Ovary (tissue), 3 donors: ENCODE results near the gene LAPTM5.

Experiments used
- EP300 ChIP-seq: sonication (generic); formaldehyde crosslinking; IDR thresholded peaks from one replicate; pipeline ENCODE4 v1.6.1; 2017; ENCODE audit warnings: antibody characterized with exemption
- POLR2A ChIP-seq: fragments of 450-650 bp; IDR thresholded peaks from one replicate; pipeline ENCODE4 v1.6.1; 2017; ENCODE audit warnings: antibody characterized with exemption, mild to moderate bottlenecking, moderate library complexity
- TF ChIP-seq, protein P1 (sequence below), 3 donors: fragments of 450-650 bp in 2 of 3; fragments of 200-600 bp in 1 of 3; IDR thresholded peaks; one replicate each; pipeline versions ENCODE4 v1.5.1 to v1.8.0; 2016 to 2022; ENCODE audit warnings: antibody characterized with exemption in 3 of 3, mild to moderate bottlenecking in 1 of 3
- donor health status: DM: no; HTN: no; CAD: no.

DNA sequence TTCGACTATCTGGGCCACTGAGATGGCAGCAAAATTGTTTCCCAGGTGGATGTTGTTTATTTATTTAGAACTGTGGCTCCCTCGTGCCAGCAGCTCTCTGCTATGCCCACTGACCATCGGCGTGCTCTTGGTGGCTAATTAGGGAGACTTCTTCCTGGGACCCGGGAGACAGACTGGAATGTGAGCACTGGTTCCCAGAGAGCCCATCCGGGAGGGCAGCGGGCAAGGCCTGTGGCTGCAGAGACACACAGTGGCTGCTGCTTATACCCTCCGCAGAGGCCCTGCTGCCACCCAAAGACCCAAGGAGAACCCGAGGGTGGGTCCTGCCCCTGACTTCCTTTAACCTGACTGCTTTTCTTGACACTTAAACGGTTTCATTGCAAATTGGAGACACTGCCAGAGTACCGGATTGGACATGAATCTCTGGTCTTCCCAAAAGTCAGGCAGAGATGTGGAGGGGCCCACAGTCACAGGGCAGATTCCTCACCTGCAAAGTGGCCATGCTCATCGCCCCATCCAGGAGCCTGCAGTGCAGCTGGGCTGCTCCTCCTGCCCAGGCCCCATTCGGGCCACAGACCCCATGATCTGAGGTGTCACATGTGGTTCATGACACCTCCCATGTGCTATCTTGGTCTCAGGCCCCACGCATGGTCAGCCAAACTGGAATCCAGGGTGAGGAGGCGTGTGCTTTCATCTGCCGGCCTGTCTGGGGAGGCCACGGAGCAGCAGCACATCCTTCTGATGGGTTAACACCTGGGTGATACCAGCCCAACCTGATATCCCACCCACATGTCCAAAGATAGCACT lies 28.5 kb downstream of the LAPTM5 start:
- TF ChIP-seq, protein P1, sequence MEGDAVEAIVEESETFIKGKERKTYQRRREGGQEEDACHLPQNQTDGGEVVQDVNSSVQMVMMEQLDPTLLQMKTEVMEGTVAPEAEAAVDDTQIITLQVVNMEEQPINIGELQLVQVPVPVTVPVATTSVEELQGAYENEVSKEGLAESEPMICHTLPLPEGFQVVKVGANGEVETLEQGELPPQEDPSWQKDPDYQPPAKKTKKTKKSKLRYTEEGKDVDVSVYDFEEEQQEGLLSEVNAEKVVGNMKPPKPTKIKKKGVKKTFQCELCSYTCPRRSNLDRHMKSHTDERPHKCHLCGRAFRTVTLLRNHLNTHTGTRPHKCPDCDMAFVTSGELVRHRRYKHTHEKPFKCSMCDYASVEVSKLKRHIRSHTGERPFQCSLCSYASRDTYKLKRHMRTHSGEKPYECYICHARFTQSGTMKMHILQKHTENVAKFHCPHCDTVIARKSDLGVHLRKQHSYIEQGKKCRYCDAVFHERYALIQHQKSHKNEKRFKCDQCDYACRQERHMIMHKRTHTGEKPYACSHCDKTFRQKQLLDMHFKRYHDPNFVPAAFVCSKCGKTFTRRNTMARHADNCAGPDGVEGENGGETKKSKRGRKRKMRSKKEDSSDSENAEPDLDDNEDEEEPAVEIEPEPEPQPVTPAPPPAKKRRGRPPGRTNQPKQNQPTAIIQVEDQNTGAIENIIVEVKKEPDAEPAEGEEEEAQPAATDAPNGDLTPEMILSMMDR (IDR thresholded peaks at IDR 0.05) = no peak
- TF ChIP-seq POLR2A (no peak), EP300 (no peak)
